Measurements from ENCODE around the gene UBA6.

DNA sequence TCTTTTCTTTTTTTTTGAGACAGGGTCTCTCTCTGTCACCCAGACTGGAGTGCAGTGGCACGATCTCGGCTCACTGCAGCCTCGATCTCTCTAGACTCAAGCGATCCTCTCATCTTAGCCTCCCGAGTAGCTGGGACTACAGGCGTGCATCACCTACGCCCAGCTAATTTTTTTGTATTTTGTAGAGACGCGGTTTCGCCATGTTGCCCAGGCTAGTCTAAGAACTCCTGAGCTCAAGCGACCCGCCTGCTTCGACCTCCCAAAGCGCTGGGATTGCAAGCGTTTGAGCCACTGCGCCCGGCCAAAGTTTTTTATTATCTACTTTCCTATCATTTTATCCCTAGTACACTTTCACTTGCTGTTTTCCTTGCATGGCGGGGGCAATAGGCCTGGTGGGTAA is 1.4 kb downstream of the UBA6 start:
- TF ChIP-seq POLR2A (IDR thresholded peaks at IDR 0.05; ENCODE audit: low read length), result no peak
- TF ChIP-seq, protein P1, sequence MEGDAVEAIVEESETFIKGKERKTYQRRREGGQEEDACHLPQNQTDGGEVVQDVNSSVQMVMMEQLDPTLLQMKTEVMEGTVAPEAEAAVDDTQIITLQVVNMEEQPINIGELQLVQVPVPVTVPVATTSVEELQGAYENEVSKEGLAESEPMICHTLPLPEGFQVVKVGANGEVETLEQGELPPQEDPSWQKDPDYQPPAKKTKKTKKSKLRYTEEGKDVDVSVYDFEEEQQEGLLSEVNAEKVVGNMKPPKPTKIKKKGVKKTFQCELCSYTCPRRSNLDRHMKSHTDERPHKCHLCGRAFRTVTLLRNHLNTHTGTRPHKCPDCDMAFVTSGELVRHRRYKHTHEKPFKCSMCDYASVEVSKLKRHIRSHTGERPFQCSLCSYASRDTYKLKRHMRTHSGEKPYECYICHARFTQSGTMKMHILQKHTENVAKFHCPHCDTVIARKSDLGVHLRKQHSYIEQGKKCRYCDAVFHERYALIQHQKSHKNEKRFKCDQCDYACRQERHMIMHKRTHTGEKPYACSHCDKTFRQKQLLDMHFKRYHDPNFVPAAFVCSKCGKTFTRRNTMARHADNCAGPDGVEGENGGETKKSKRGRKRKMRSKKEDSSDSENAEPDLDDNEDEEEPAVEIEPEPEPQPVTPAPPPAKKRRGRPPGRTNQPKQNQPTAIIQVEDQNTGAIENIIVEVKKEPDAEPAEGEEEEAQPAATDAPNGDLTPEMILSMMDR (IDR thresholded peaks at IDR 0.05), result no peak
- no peak for TF ChIP-seq SREBF2 (IDR thresholded peaks at IDR 0.05)
- no peak for TF ChIP-seq MYC (IDR thresholded peaks at IDR 0.05; ENCODE audit: borderline replicate concordance, low read length)
- TF ChIP-seq SMC3 (IDR thresholded peaks at IDR 0.05), result no peak
- no peak for TF ChIP-seq NPAS2 (CRISPR knock-in tag; IDR thresholded peaks at IDR 0.05; ENCODE audit: borderline replicate concordance)
- no peak for TF ChIP-seq HOXA7 (CRISPR knock-in tag; IDR thresholded peaks at IDR 0.05)
- no peak for TF ChIP-seq CEBPB (IDR thresholded peaks at IDR 0.05)
- TF ChIP-seq EP300 (IDR thresholded peaks at IDR 0.05), result no peak
- no peak for TF ChIP-seq BHLHE40 (IDR thresholded peaks at IDR 0.05; ENCODE audit: low read depth, low read length)
- TF ChIP-seq JUN (IDR thresholded peaks at IDR 0.05), result no peak
- no peak for TF ChIP-seq RAD21 (conservative IDR thresholded peaks at IDR 0.05 in 1 of 2, IDR thresholded peaks at IDR 0.05 in 1 of 2)
- TF ChIP-seq, protein P2, sequence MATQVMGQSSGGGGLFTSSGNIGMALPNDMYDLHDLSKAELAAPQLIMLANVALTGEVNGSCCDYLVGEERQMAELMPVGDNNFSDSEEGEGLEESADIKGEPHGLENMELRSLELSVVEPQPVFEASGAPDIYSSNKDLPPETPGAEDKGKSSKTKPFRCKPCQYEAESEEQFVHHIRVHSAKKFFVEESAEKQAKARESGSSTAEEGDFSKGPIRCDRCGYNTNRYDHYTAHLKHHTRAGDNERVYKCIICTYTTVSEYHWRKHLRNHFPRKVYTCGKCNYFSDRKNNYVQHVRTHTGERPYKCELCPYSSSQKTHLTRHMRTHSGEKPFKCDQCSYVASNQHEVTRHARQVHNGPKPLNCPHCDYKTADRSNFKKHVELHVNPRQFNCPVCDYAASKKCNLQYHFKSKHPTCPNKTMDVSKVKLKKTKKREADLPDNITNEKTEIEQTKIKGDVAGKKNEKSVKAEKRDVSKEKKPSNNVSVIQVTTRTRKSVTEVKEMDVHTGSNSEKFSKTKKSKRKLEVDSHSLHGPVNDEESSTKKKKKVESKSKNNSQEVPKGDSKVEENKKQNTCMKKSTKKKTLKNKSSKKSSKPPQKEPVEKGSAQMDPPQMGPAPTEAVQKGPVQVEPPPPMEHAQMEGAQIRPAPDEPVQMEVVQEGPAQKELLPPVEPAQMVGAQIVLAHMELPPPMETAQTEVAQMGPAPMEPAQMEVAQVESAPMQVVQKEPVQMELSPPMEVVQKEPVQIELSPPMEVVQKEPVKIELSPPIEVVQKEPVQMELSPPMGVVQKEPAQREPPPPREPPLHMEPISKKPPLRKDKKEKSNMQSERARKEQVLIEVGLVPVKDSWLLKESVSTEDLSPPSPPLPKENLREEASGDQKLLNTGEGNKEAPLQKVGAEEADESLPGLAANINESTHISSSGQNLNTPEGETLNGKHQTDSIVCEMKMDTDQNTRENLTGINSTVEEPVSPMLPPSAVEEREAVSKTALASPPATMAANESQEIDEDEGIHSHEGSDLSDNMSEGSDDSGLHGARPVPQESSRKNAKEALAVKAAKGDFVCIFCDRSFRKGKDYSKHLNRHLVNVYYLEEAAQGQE (IDR thresholded peaks at IDR 0.05), result no peak
